Measurements from ENCODE around the gene ZNF580.

DNA sequence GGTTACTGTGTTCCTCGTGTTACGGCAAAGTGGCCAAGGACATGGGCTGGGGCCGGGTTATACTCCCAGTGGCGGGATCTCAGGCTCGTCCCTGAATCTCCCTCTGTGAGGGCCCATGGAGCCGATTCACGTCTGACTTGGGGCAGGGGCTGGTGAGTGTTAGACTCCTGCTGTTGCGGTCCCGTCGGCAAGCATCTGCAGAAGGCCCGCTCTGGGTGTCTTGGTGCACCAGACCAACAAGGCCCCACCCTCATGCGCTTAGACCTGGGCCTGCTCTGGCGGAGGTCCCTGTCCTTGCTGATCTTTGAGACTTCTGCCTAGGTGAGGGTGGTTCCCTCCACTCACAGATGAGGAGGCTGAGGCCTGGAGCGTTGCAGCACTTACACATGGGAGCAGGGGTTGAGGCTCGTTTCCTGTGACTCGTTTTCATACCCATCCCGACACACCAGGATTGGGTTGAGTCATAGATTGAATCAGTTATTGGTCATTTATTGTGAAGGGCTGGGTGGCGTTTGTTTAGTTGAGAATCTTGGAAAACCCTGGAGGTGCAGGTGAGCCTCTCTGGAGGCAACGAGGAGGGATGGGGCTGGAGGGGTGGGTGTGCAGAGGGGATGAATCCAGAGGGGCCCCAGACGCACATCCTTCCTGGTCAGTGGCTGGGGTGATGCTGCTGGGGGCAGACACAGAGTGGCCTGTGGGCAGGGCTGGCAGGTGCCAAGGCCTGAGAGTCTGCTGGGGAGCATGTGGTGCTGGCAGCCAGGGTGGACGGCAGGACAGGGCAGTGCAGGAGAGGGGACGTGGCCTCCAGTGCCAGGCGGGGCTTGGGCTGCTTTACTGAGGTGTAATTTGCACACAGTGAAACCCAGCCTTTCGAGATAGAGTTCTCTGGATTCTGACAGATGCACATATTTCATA, 38.8 kb downstream of the ZNF580 start:
- TF ChIP-seq GATA2 (IDR thresholded peaks at IDR 0.05; ENCODE audit: low read depth, low read length) (no peak), GATA3 (IDR thresholded peaks at IDR 0.05; ENCODE audit: low read depth, low read length) (no peak)
